ENCODE data around the gene MRE11.

DNA sequence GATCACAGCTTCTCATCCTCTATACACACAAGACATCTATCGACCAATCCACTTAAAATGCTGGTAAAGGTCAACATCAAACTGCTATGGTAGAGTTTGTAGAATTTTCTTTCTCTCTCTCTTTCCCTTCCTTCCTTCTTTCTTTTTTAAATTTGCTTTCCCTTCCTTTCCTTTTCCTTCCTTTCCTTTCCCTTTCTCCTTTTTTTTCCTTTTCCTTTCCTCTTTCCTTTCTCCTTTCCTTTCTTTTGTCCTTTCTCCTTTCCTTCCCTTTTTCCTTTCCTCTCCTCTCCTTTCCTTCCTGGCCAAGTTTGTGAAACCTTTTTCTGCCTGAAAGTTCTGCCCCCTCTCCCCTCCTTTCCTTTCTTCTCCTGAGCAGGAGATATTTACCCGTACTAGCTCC, 21.8 kb upstream of the MRE11 start:
- TF ChIP-seq ZNF274 (IDR thresholded peaks at IDR 0.05; ENCODE audit: low read depth, low read length), result no peak
- TF ChIP-seq SUZ12 (IDR thresholded peaks at IDR 0.05; ENCODE audit: extremely low read depth, insufficient read depth, insufficient read length), result no peak
- no peak for TF ChIP-seq YY1 (IDR thresholded peaks at IDR 0.05; ENCODE audit: insufficient read depth, insufficient read length)

All from NT2/D1 (cell line).